Measurements from ENCODE around the gene TAS2R60. TPM values are rescaled to one million over a fixed set of nuclear protein-coding genes. Genes with fewer than 3 reads are reported as not detected.
"Not testable (repeated sequence)": the region's sequence is repeated elsewhere in the genome, so short reads cannot be mapped to it uniquely, and the experiment has no call there.

Gene TAS2R60
- total RNA-seq, 1 experiment from 2014 or later = not detected

GRCh38 chr7:143422033-143422432 lies 21.2 kb upstream of the TAS2R60 start:
- Histone ChIP-seq H3K9me3 (ENCODE audit: insufficient read depth, low read depth) (no peaks in the 10 kb centered on the region; the same call in 1 of the 2 replicates), H3K4me1 (replicated peaks; ENCODE audit: insufficient read depth) (no peaks in the 10 kb centered on the region), H3K36me3 (ENCODE audit: low read depth) (no peaks in the 10 kb centered on the region), H3K27ac (no peak overlapping the region), H2AFZ (no peak overlapping the region), H3F3A (ENCODE audit: insufficient read depth, low read depth) (no peaks in the 10 kb centered on the region), H3K79me2 (ENCODE audit: low read depth) (no peaks in the 10 kb centered on the region), H3K27me3 (ENCODE audit: insufficient read depth, low read depth) (no peaks in the 10 kb centered on the region), H3K4me2 (no peak overlapping the region), H3K9me2 (ENCODE audit: insufficient read depth) (no peaks in the 10 kb centered on the region), H3K4me3 (no peak overlapping the region), H4K20me1 (ENCODE audit: insufficient read depth) (no peaks in the 10 kb centered on the region)
- BruUV-seq (replicated peaks) = no TSS peak
- intact Hi-C loops (cut with micrococcal nuclease; ENCODE audit: unreplicated experiment) = no loop called here
- ChIA-PET CTCF (no interaction called here), POLR2A (ENCODE audit: unreplicated experiment) (no interaction called here)
- DNase-seq = no peak
- TF ChIP-seq, protein P1, sequence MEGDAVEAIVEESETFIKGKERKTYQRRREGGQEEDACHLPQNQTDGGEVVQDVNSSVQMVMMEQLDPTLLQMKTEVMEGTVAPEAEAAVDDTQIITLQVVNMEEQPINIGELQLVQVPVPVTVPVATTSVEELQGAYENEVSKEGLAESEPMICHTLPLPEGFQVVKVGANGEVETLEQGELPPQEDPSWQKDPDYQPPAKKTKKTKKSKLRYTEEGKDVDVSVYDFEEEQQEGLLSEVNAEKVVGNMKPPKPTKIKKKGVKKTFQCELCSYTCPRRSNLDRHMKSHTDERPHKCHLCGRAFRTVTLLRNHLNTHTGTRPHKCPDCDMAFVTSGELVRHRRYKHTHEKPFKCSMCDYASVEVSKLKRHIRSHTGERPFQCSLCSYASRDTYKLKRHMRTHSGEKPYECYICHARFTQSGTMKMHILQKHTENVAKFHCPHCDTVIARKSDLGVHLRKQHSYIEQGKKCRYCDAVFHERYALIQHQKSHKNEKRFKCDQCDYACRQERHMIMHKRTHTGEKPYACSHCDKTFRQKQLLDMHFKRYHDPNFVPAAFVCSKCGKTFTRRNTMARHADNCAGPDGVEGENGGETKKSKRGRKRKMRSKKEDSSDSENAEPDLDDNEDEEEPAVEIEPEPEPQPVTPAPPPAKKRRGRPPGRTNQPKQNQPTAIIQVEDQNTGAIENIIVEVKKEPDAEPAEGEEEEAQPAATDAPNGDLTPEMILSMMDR (conservative IDR thresholded peaks at IDR 0.05) = no peak
- TF ChIP-seq EZH2 (IDR thresholded peaks at IDR 0.05; ENCODE audit: low read depth) = no peak

DNA sequence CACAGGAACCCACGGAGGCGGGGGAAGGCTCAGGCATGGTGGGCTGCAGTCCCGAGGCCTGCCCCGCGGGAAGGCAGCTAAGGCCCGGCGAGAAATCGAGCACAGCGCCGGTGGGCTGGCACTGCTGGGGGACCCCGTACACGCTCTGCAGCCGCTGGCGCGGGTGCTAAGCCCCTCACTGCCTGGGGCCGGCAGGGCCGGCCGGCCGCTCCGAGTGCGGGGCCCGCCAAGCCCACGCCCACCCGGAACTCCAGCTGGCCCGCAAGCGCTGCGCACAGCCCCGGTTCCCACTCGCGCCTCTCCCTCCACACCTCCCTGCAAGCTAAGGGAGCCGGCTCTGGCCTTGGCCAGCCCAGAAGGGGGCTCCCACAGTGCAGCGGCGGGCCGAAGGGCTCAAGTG lies 18.8 kb upstream of the TAS2R60 start:
- BruUV-seq (replicated peaks); H3K4me3 ChIP-seq; H3K9me2 ChIP-seq (ENCODE audit: insufficient read depth); H2AFZ ChIP-seq; CTCF ChIA-PET; POLR2A ChIA-PET (ENCODE audit: unreplicated experiment); H4K20me1 ChIP-seq (ENCODE audit: insufficient read depth); H3F3A ChIP-seq (ENCODE audit: insufficient read depth, low read depth); intact Hi-C loops (cut with micrococcal nuclease; ENCODE audit: unreplicated experiment); H3K79me2 ChIP-seq (ENCODE audit: low read depth); DNase-seq; H3K27ac ChIP-seq; H3K4me2 ChIP-seq; H3K9me3 ChIP-seq (ENCODE audit: insufficient read depth, low read depth); H3K36me3 ChIP-seq (ENCODE audit: low read depth); H3K4me1 ChIP-seq (replicated peaks; ENCODE audit: insufficient read depth); H3K27me3 ChIP-seq (ENCODE audit: insufficient read depth, low read depth): not testable (repeated sequence)

DNA sequence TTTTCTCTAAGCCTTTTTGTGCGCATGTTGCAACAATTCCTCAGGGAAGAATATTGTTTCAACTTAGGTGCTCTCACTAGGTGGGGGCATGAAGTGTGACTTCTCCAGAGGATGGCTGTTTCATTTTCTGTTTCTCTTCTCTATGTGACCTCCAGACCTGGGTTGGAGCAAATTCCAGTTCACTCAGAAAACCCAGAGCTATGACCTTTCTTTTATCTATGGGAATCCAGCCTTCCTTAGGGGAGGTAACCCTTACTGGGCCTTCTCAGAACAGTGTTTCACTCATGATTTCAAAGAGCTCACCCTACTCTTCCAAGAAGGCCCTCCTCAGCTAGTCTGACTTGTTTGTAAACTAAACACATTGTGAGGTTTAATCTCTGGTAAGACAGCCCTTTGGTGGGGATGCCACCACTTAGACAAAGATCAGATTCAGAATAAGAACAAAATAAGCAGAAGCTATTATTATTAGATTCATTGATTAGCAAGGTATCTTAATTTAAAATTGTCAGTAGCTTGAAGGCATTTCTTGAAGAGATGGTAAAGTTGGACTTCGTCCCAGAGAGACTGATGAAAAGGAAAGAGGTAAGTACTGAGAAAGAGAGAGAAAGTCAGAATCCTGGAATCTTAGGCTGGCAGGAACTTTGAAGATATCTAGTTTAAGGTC lies 16.6 kb upstream of the TAS2R60 start:
- DNase-seq = no peak
- 0 out of 2 replicates have a peak, but pooled peaks cover 4% of the 10 kb centered on the region for H3F3A ChIP-seq (ENCODE audit: insufficient read depth, low read depth)
- H3K4me2 ChIP-seq = no peak overlapping the region
- H3K27ac ChIP-seq = no peak overlapping the region
- POLR2A ChIA-PET (ENCODE audit: unreplicated experiment) = no interaction called here
- CTCF ChIA-PET = no interaction called here
- peaks cover 8% of the 10 kb centered on the region; the same call in 1 of the 2 replicates for H3K4me1 ChIP-seq (replicated peaks; ENCODE audit: insufficient read depth)
- no peaks in the 10 kb centered on the region; the same call in 1 of the 2 replicates for H3K9me3 ChIP-seq (ENCODE audit: insufficient read depth, low read depth)
- no TSS peak for BruUV-seq (replicated peaks)
- H3K27me3 ChIP-seq (ENCODE audit: insufficient read depth, low read depth) = no peaks in the 10 kb centered on the region
- no peaks in the 10 kb centered on the region for H4K20me1 ChIP-seq (ENCODE audit: insufficient read depth)
- H3K9me2 ChIP-seq (ENCODE audit: insufficient read depth) = no peaks in the 10 kb centered on the region
- intact Hi-C loops (cut with micrococcal nuclease; ENCODE audit: unreplicated experiment) = no loop called here
- H2AFZ ChIP-seq = no peak overlapping the region
- H3K79me2 ChIP-seq (ENCODE audit: low read depth) = no peaks in the 10 kb centered on the region
- TF ChIP-seq EZH2 (IDR thresholded peaks at IDR 0.05; ENCODE audit: low read depth) = no peak
- TF ChIP-seq, protein P1 (conservative IDR thresholded peaks at IDR 0.05) = no peak
- no peak overlapping the region for H3K4me3 ChIP-seq
- H3K36me3 ChIP-seq (ENCODE audit: low read depth) = no peaks in the 10 kb centered on the region

Measured in PC-9 (cell line).